NOMO-1 (cell line): Measurements from ENCODE around the gene USP53.
"Not testable (repeated sequence)": the region's sequence is repeated elsewhere in the genome, so short reads cannot be mapped to it uniquely, and the experiment has no call there.

ENCODE experiments used
- DNase-seq, 2 experiments: peaks; one replicate each; lab custom pipeline; 2025; ENCODE audit not compliant: unreplicated experiment in 2 of 2; lab: John Stamatoyannopoulos, UW

Gene USP53

GRCh38 chr4:119313237-119313636 lies 100.7 kb downstream of the USP53 start:
- peak; percentile 12 to 75 for DNase-seq

- peak; percentile 20 to 66 for DNase-seq
Observed at GRCh38 chr4:119314356-119314755, 101.8 kb downstream of the USP53 start.

GRCh38 chr4:119315036-119315435 lies 102.5 kb downstream of the USP53 start:
- no peak for DNase-seq

GRCh38 chr4:119317990-119318389 lies 105.5 kb downstream of the USP53 start:
- DNase-seq, result no peak

- DNase-seq, result no peak
Observed at GRCh38 chr4:119321921-119322687, 109.6 kb downstream of the USP53 start, which contains the start of gene FABP2. Gene FABP2 (minus strand): TSS chr4:119322138. CDS start chr4:119322102, 36 bp downstream.

GRCh38 chr4:119328695-119329094 lies 116.2 kb downstream of the USP53 start:
- no peak for DNase-seq

- no peak for DNase-seq
Observed at GRCh38 chr4:119329835-119330620, 117.5 kb downstream of the USP53 start.

- DNase-seq, result not testable (repeated sequence)
Observed at GRCh38 chr4:119336332-119336979, 123.9 kb downstream of the USP53 start.

GRCh38 chr4:119337010-119337409 lies 124.5 kb downstream of the USP53 start:
- peak; percentile 48 to 53 for DNase-seq

- not testable (repeated sequence) for DNase-seq
Observed at GRCh38 chr4:119339895-119340294, 127.4 kb downstream of the USP53 start.

- DNase-seq, result not testable (repeated sequence)
Observed at GRCh38 chr4:119343293-119343692, 130.8 kb downstream of the USP53 start.
